Hepatocyte (in vitro differentiated cells): ENCODE results near the gene MLIP. TPM values are rescaled to one million over a fixed set of nuclear protein-coding genes. Genes with fewer than 3 reads are reported as not detected.

Experiments
- DNase-seq: peaks from one replicate; pipeline ENCODE4 v3.0.0-alpha.2; 2016; ENCODE audit warnings: low spot score
- H2AFZ ChIP-seq: fragments of 200-600 bp; sonication (generic); 2 replicates; pipeline ENCODE4 v1.6.0; 2016; ENCODE audit warnings: antibody characterized with exemption, mild to moderate bottlenecking
- H3K27ac ChIP-seq: fragments of 200-600 bp; sonication (generic); 2 replicates; pipeline ENCODE4 v1.5.1; 2016; ENCODE audit warnings: mild to moderate bottlenecking
- H3K27me3 ChIP-seq: fragments of 200-600 bp; sonication (generic); 2 replicates; pipeline ENCODE4 v1.6.1; 2016
- H3K36me3 ChIP-seq: fragments of 200-600 bp; sonication (generic); replicated peaks from 2 replicates; pipeline ENCODE4 v1.5.1; 2016; ENCODE audit warnings: low read depth; ENCODE audit not compliant: insufficient read depth
- H3K4me1 ChIP-seq: fragments of 200-600 bp; sonication (generic); 2 replicates; pipeline ENCODE4 v1.5.1; 2016; ENCODE audit warnings: mild to moderate bottlenecking, moderate library complexity; ENCODE audit not compliant: insufficient read depth
- H3K4me2 ChIP-seq: fragments of 200-600 bp; sonication (generic); 2 replicates; pipeline ENCODE4 v1.6.0; 2016
- H3K4me3 ChIP-seq: fragments of 200-600 bp; sonication (generic); 2 replicates; pipeline ENCODE4 v1.5.1; 2016; ENCODE audit warnings: mild to moderate bottlenecking
- H3K79me2 ChIP-seq: fragments of 200-600 bp; sonication (generic); 2 replicates; pipeline ENCODE4 v1.6.0; 2017; ENCODE audit warnings: mild to moderate bottlenecking
- H3K9me2 ChIP-seq: fragments of 200-600 bp; sonication (generic); replicated peaks from 2 replicates; pipeline ENCODE4 v1.6.0; 2017; ENCODE audit warnings: mild to moderate bottlenecking; ENCODE audit not compliant: insufficient read depth
- H3K9me3 ChIP-seq: fragments of 200-600 bp; sonication (generic); 2 replicates; pipeline ENCODE4 v1.5.1; 2016; ENCODE audit warnings: low read depth, mild to moderate bottlenecking
- H4K20me1 ChIP-seq: fragments of 200-600 bp; sonication (generic); 2 replicates; pipeline ENCODE4 v1.6.0; 2016; ENCODE audit warnings: mild to moderate bottlenecking; ENCODE audit not compliant: insufficient read depth, poor library complexity, severe bottlenecking
- EZH2 ChIP-seq: fragments of 200-600 bp; sonication (generic); IDR thresholded peaks from 2 replicates; pipeline ENCODE4 v1.6.1; 2016; ENCODE audit warnings: antibody characterized with exemption, mild to moderate bottlenecking, borderline replicate concordance
- EZH2phosphoT487 ChIP-seq: fragments of 200-600 bp; sonication (generic); IDR thresholded peaks from one replicate; pipeline ENCODE4 v1.6.1; 2018; ENCODE audit warnings: antibody characterized with exemption, mild to moderate bottlenecking, low read depth, moderate library complexity; ENCODE audit not compliant: unreplicated experiment, severe bottlenecking
- WGBS: methylation state at CpG from one replicate; pipeline ENCODE4 v1.1.6; 2016; ENCODE audit warnings: low lambda C conversion rate; ENCODE audit errors: missing lambda C conversion rate; 5-methylcytosine and 5-hydroxymethylcytosine counted together
- polyA plus RNA-seq: library from polyadenylated mRNA; unstranded; fragments of >200 nt; fragmentation: Nextera tagmentation; extraction: Ambion mirVana; gene quantifications from 2 replicates; pipeline ENCODE4 v1.2.1, GENCODE V29; 2016
- total RNA-seq: library from RNA; depleted of rRNA; stranded (reverse); fragments of >200 nt; gene quantifications from 2 replicates; pipeline ENCODE4 v1.2.3, GENCODE V29; 2014
- TF ChIP-seq, protein P1 (sequence below): fragments of 200-600 bp; sonication (generic); IDR thresholded peaks from 2 replicates; pipeline ENCODE4 v1.5.1; 2016; ENCODE audit warnings: antibody characterized with exemption, mild to moderate bottlenecking; ENCODE audit not compliant: poor library complexity

MLIP gene
- total and polyA plus RNA-seq, 2 experiments from 2014 or later, result 1.2 to 1.5 TPM

DNA sequence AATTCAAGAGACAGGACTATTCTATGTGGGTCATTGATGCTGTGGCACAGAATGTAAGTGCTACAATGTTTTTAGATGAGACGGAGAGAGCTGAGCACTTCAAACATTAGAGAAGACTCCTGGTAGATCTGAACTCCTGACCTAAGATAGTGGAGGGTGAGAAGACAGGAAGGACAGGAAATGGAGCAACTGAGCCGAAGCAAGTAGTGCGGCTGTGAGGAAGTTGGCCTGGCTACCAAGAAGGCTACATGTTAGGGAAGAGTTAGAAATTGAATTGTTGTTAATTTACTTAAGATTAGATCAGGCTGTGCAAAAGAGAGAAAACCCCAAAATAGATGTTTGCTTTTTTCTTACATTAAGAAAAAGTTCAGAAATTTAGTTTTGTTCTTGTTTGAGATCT is 14.4 kb upstream of the MLIP start:
- no peaks in the 10 kb centered on the region for H3K36me3 ChIP-seq

DNA sequence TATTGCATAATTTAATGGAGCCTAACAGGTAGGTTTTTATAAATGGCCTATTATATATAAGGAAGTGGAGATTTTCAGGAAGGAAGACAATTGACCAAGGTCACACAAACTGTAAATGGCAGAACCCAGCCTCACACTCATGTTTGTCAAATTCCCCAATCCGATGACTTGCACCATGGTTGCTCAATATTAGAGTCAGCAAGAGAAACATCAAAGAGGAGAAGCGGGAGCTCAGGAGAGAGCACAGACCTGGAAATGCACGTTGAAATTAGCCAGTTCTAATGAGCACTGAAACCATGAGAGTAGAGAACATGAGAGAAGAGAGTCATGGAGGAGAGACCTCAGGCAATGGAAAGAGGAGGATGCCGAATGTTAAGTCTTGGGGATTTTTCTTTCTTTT is 13.5 kb upstream of the MLIP start:
- DNase-seq, result no peak
- no peaks in the 10 kb centered on the region for H3K36me3 ChIP-seq
- no peak for TF ChIP-seq EZH2
- TF ChIP-seq EZH2phosphoT487, result no peak
- TF ChIP-seq, protein P1, sequence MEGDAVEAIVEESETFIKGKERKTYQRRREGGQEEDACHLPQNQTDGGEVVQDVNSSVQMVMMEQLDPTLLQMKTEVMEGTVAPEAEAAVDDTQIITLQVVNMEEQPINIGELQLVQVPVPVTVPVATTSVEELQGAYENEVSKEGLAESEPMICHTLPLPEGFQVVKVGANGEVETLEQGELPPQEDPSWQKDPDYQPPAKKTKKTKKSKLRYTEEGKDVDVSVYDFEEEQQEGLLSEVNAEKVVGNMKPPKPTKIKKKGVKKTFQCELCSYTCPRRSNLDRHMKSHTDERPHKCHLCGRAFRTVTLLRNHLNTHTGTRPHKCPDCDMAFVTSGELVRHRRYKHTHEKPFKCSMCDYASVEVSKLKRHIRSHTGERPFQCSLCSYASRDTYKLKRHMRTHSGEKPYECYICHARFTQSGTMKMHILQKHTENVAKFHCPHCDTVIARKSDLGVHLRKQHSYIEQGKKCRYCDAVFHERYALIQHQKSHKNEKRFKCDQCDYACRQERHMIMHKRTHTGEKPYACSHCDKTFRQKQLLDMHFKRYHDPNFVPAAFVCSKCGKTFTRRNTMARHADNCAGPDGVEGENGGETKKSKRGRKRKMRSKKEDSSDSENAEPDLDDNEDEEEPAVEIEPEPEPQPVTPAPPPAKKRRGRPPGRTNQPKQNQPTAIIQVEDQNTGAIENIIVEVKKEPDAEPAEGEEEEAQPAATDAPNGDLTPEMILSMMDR, result no peak
- WGBS, result 63% methylated on average over 4 of the region's 4 CpGs
- H3K9me3 ChIP-seq, result no peaks in the 10 kb centered on the region
- H2AFZ ChIP-seq, result no peak overlapping the region
- no peaks in the 10 kb centered on the region for H3K9me2 ChIP-seq
- H3K27me3 ChIP-seq, result no peaks in the 10 kb centered on the region
- H3K4me2 ChIP-seq, result no peak overlapping the region
- H3K4me3 ChIP-seq, result no peak overlapping the region
- H3K4me1 ChIP-seq, result no peaks in the 10 kb centered on the region
- no peaks in the 10 kb centered on the region for H3K79me2 ChIP-seq
- no peaks in the 10 kb centered on the region for H4K20me1 ChIP-seq
- H3K27ac ChIP-seq, result no peak overlapping the region

More for the DNA sequence above, 14.4 kb upstream of the MLIP start:
- no peak for DNase-seq
- no peaks in the 10 kb centered on the region for H3K9me2 ChIP-seq
- H3K4me3 ChIP-seq, result no peak overlapping the region
- H3K9me3 ChIP-seq, result no peaks in the 10 kb centered on the region
- TF ChIP-seq, protein P1, result no peak
- TF ChIP-seq EZH2 (no peak), EZH2phosphoT487 (no peak)
- 91% methylated on average over 3 of the region's 3 CpGs for WGBS
- H3K27ac ChIP-seq, result no peak overlapping the region
- no peaks in the 10 kb centered on the region for H3K79me2 ChIP-seq
- no peak overlapping the region for H2AFZ ChIP-seq
- no peaks in the 10 kb centered on the region for H3K27me3 ChIP-seq
- no peaks in the 10 kb centered on the region for H3K4me1 ChIP-seq
- H3K4me2 ChIP-seq, result no peak overlapping the region
- no peaks in the 10 kb centered on the region for H4K20me1 ChIP-seq

DNA sequence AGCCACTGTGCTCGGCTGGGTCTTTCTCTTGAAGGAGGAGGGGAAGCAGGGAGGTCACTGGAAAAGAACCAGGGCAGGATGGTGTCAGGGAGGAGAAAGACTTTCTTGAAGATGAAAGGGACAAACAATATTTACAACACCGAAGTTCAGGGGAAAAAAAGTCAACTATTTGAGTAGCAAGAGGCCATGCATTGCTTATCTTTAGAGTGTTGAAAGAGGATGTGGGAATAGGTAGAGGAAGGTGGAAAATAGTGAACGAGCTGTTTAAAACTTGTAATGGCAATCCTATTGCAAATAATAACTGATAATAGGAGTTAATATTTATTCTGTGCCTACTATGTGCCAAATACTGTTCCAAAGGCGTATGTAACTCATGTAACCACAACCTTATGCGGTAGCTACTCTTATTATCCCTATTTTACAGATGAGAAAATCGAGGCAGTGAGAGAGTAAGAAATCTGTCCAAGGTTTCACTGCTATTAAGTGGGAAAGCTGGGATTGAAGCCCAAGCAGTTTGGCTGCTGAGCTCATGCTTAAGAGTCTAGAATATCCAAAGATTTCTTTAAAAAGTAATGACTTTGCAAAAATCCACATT is 12.7 kb upstream of the MLIP start:
- TF ChIP-seq, protein P1, result no peak
- no peak for TF ChIP-seq EZH2phosphoT487
- no peak for TF ChIP-seq EZH2

DNA sequence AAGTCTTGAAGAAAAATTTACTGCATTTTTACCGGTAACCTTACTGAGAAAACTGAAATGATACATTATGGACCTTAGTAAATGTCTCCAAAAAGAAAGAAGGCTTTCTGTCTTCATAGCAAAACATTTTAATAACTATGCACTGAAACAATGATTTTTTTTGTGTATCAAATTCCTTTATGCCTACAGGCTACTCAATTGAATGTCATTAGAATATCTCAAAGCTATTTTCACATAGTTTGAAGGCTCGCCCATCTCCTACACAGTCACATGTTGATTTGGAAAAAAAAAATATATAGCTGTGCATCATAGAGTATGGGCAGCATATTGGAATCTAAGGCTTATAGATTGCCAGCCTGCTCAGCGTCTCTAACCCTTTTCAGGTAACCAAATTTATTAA is 12.0 kb upstream of the MLIP start:
- DNase-seq, result no peak
- H3K4me2 ChIP-seq, result no peak overlapping the region
- 95% methylated on average over 3 of the region's 3 CpGs for WGBS
- no peaks in the 10 kb centered on the region for H3K27me3 ChIP-seq
- H3K4me3 ChIP-seq, result no peak overlapping the region
- no peaks in the 10 kb centered on the region for H3K9me3 ChIP-seq
- H2AFZ ChIP-seq, result no peak overlapping the region
- H4K20me1 ChIP-seq, result no peaks in the 10 kb centered on the region
- TF ChIP-seq EZH2 (no peak), EZH2phosphoT487 (no peak)
- TF ChIP-seq, protein P1, result no peak
- H3K9me2 ChIP-seq, result no peaks in the 10 kb centered on the region
- H3K4me1 ChIP-seq, result no peaks in the 10 kb centered on the region
- no peak overlapping the region for H3K27ac ChIP-seq
- H3K79me2 ChIP-seq, result no peaks in the 10 kb centered on the region
- no peaks in the 10 kb centered on the region for H3K36me3 ChIP-seq

More for the DNA sequence above, 12.7 kb upstream of the MLIP start:
- Histone ChIP-seq H3K27me3 (no peaks in the 10 kb centered on the region), H4K20me1 (no peaks in the 10 kb centered on the region), H3K4me2 (no peak overlapping the region), H2AFZ (no peak overlapping the region), H3K79me2 (no peaks in the 10 kb centered on the region), H3K9me3 (no peaks in the 10 kb centered on the region), H3K4me3 (no peak overlapping the region), H3K27ac (no peak overlapping the region), H3K9me2 (no peaks in the 10 kb centered on the region), H3K36me3 (no peaks in the 10 kb centered on the region), H3K4me1 (no peaks in the 10 kb centered on the region)
- 63% methylated on average over 6 of the region's 6 CpGs for WGBS
- no peak for DNase-seq
